Heart right ventricle (tissue), 16 donors: ENCODE data around the gene LRRC52. TPM values are rescaled to one million over a fixed set of nuclear protein-coding genes. Genes with fewer than 3 reads are reported as not detected.

ENCODE experiments used
- ATAC-seq, 8 donors: fragments of 200-7000 bp; cut with Tn5 transposase; one replicate each; pipeline ENCODE4 v1.9.1; 2020; ENCODE audit warnings: mild to moderate bottlenecking in 8 of 8, moderate library complexity in 8 of 8, moderate number of reproducible peaks in 1 of 8
- DNase-seq, 2 donors: peaks; one replicate each; pipeline ENCODE4 v3.0.0-alpha.2; 2020
- H3K27ac ChIP-seq, 10 donors: fragments of 200-600 bp; sonication (generic) in 2 of 10; one replicate each; pipeline versions ENCODE4 v1.5.0 to v1.8.0; 2020 to 2022; ENCODE audit warnings: mild to moderate bottlenecking in 3 of 10
- H3K27me3 ChIP-seq, 7 donors: fragments of 200-600 bp; one replicate each; pipeline ENCODE4 v1.8.0; 2021 to 2022; ENCODE audit warnings: mild to moderate bottlenecking in 2 of 7
- H3K36me3 ChIP-seq, 9 donors: fragments of 200-600 bp; sonication (generic) in 1 of 9; one replicate each; pipeline versions ENCODE4 v1.5.0 to v1.8.0; 2020 to 2022; ENCODE audit warnings: mild to moderate bottlenecking in 2 of 9
- H3K4me1 ChIP-seq, 9 donors: fragments of 200-600 bp; sonication (generic) in 1 of 9; one replicate each; pipeline versions ENCODE4 v1.5.0 to v1.8.0; 2020 to 2022; ENCODE audit warnings: mild to moderate bottlenecking in 4 of 9
- H3K4me3 ChIP-seq, 10 donors: fragments of 200-600 bp; sonication (generic) in 2 of 10; one replicate each; pipeline versions ENCODE4 v1.5.0 to v1.8.0; 2020 to 2022; ENCODE audit warnings: mild to moderate bottlenecking in 7 of 10, moderate library complexity in 2 of 10
- H3K9me3 ChIP-seq, 11 donors: fragments of 200-600 bp in 10 of 11; sonication (generic) in 2 of 11; one replicate each; pipeline versions ENCODE4 v1.5.0 to v1.8.0; 2013 to 2022; ENCODE audit warnings: mild to moderate bottlenecking in 2 of 11, control low read depth in 1 of 11, moderate library complexity in 1 of 11
- CTCF ChIP-seq, 9 donors: fragments of 200-600 bp; sonication (generic) in 2 of 9; IDR thresholded peaks; one replicate each; pipeline versions ENCODE4 v1.5.0 to v1.8.0; 2021 to 2022; ENCODE audit warnings: antibody characterized with exemption in 9 of 9, mild to moderate bottlenecking in 5 of 9, moderate library complexity in 1 of 9
- WGBS, 2 donors: extraction: QIAGEN DNeasy Blood & Tissue Kit; methylation state at CpG; one replicate each; pipeline ENCODE4 v1.1.7; 2013; ENCODE audit warnings: inconsistent platforms in 1 of 2; 5-methylcytosine and 5-hydroxymethylcytosine counted together
- intact Hi-C, 10 donors: fragments of 100-400 bp; cut with DNase I; formaldehyde crosslinking; loops; one replicate each; pipeline versions ENCODE4 v1.11.1 to v1.14.2; 2022
- polyA plus RNA-seq, 2 donors: library from polyadenylated mRNA; stranded (reverse); fragments of 200-250 nt; gene quantifications; one replicate each; pipeline ENCODE4 v1.2.3, GENCODE V29; 2013
- total RNA-seq, 10 donors: library from RNA; stranded (reverse); fragmentation: NEBNext Ultra II Directional in 3 of 10; extraction: Animal tissue kit (Norgen Biotek cat#: 25700) in 3 of 10; gene quantifications; one replicate each; pipeline versions ENCODE4 v1.2.1 to v1.2.4, GENCODE V29; 2021 to 2023
- donor health status: Arrhythmogenic right ventricular cardiomyopathy.
- donor health status: ischemic (EF 13 %, LVEDD 7.1; RV severe dilation, severe dysfunction).
- donor health status: healthy with polysubstance abuse.
- donor health status: DM: no; HTN: yes; CAD: no.
- donor health status: DM: no; HTN: no; CAD: no.
- donor health status: ischemic (EF 25% LVEDD 6.9; RV normal size, moderate dysfunction).
- donor health status: ischemic (EF 25% LVEDD 5.7; RV mildly dilated, moderate dysfunction).
- donor health status: healthy.
- donor health status: DM: yes; HTN: yes; CAD: no.
- donor health status: Ischemic cardiomyopathy.
- donor health status: ischemic (EF 35%, LVEDD 5.7; RV mildly dilated, moderate dysfunction).
- donor health status: nonischemic (EF 11% LVEDD 7.7; RV severe dilation, severe dysfunction).
- donor health status: DM: yes; HTN: yes; CAD: no.
- donor health status: PGD.
- donor health status: ischemic (EF 29% LVEDD 5.4; RV normal size, mild dysfunction).
- donor health status: nonischemic (EF 23%, LVEDD 6.1; RV moderate dilation, normal function).

Gene LRRC52
- total and polyA plus RNA-seq, 12 donors = 0.16 to 1.6 (median 0.55) TPM; not detected in 3

GRCh38 chr1:165507570-165507969, 36.2 kb upstream of the LRRC52 start:
- H3K9me3 ChIP-seq = no peaks in the 10 kb centered on the region
- DNase-seq (no peak), ATAC-seq (no peak)
- no peak for TF ChIP-seq CTCF (IDR thresholded peaks at IDR 0.05)
- no peak overlapping the region for H3K4me3 ChIP-seq
- no peaks in the 10 kb centered on the region for H3K36me3 ChIP-seq
- intact Hi-C loops = no loop called here
- H3K27me3 ChIP-seq = peaks cover 0 to 2% (median 0%) of the 10 kb centered on the region in 7 donors
- peaks cover 0 to 7% (median 0%) of the 10 kb centered on the region in 9 donors for H3K4me1 ChIP-seq
- no peak overlapping the region for H3K27ac ChIP-seq

GRCh38 chr1:165508291-165508690, 35.5 kb upstream of the LRRC52 start:
- ATAC-seq (no peak), DNase-seq (no peak)
- Histone ChIP-seq H3K36me3 (no peaks in the 10 kb centered on the region), H3K27me3 (peaks cover 0 to 2% (median 0%) of the 10 kb centered on the region in 7 donors), H3K27ac (no peak overlapping the region), H3K4me3 (no peak overlapping the region), H3K9me3 (no peaks in the 10 kb centered on the region), H3K4me1 (peaks cover 0 to 7% (median 0%) of the 10 kb centered on the region in 9 donors)
- WGBS, 2 donors = 88 to 93% methylated on average over 3 of the region's 3 CpGs
- no peak for TF ChIP-seq CTCF (IDR thresholded peaks at IDR 0.05)
- intact Hi-C loops = no loop called here

- H3K9me3 ChIP-seq = no peaks in the 10 kb centered on the region
- H3K27ac ChIP-seq = no peak overlapping the region
- ATAC-seq (no peak), DNase-seq (no peak)
- H3K4me1 ChIP-seq = peaks cover 0 to 7% (median 0%) of the 10 kb centered on the region in 9 donors
- peaks cover 0 to 2% (median 0%) of the 10 kb centered on the region in 7 donors for H3K27me3 ChIP-seq
- WGBS, 2 donors = 68 to 69% methylated on average over 6 of the region's 6 CpGs
- TF ChIP-seq CTCF (IDR thresholded peaks at IDR 0.05) = no peak
- no peaks in the 10 kb centered on the region for H3K36me3 ChIP-seq
- intact Hi-C loops = no loop called here
- no peak overlapping the region for H3K4me3 ChIP-seq
Observed at GRCh38 chr1:165512816-165513215, 31.0 kb upstream of the LRRC52 start.

GRCh38 chr1:165516469-165516868, 27.3 kb upstream of the LRRC52 start:
- Histone ChIP-seq H3K27me3 (no peaks in the 10 kb centered on the region), H3K4me1 (no peaks in the 10 kb centered on the region), H3K36me3 (no peaks in the 10 kb centered on the region), H3K4me3 (no peak overlapping the region), H3K27ac (no peak overlapping the region), H3K9me3 (peaks cover 0 to 26% (median under 1%) of the 10 kb centered on the region in 11 donors)
- ATAC-seq (no peak), DNase-seq (no peak)
- TF ChIP-seq CTCF (IDR thresholded peaks at IDR 0.05) = no peak
- intact Hi-C loops = no loop called here
- no CpG with 5 or more reads among the region's 2 CpGs for WGBS, 2 donors
